Superior temporal gyrus (tissue), 1 donor: ENCODE data around the gene AMIGO3.
"Not testable (repeated sequence)": the region's sequence is repeated elsewhere in the genome, so short reads cannot be mapped to it uniquely, and the experiment has no call there.

Source experiments
- DNase-seq: peaks from one replicate; pipeline ENCODE4 v3.0.0-alpha.2; 2016; ENCODE audit errors: extremely low spot score

AMIGO3 gene

GRCh38 chr3:49689046-49689907, 30.2 kb downstream of the AMIGO3 start, which contains the start of the genes MST1 and RNF123:
Gene MST1 (minus strand): TSS chr3:49689474. CDS start chr3:49688691, 783 bp downstream.
Gene RNF123 (plus strand): TSS chr3:49689557. CDS start chr3:49691166, 1,609 bp downstream.
- DNase-seq = peak; percentile 92

- DNase-seq = not testable (repeated sequence)
Observed at GRCh38 chr3:49688338-49689045, 31.0 kb downstream of the AMIGO3 start.

GRCh38 chr3:49687424-49687795, 32.1 kb downstream of the AMIGO3 start:
- not testable (repeated sequence) for DNase-seq

- DNase-seq = not testable (repeated sequence)
Observed at GRCh38 chr3:49686769-49687423, 32.6 kb downstream of the AMIGO3 start.

- not testable (repeated sequence) for DNase-seq
Observed at GRCh38 chr3:49686346-49686745, 33.1 kb downstream of the AMIGO3 start.

GRCh38 chr3:49685846-49686245, 33.6 kb downstream of the AMIGO3 start:
- DNase-seq = not testable (repeated sequence)

GRCh38 chr3:49685103-49685502, 34.4 kb downstream of the AMIGO3 start:
- not testable (repeated sequence) for DNase-seq

- DNase-seq = not testable (repeated sequence)
Observed at GRCh38 chr3:49684453-49684852, 35.0 kb downstream of the AMIGO3 start.

- no peak for DNase-seq
Observed at GRCh38 chr3:49683162-49683561, 36.3 kb downstream of the AMIGO3 start.

- no peak for DNase-seq
Observed at GRCh38 chr3:49681543-49681942, 37.9 kb downstream of the AMIGO3 start.

GRCh38 chr3:49681232-49681522, 38.3 kb downstream of the AMIGO3 start:
- DNase-seq = no peak

- DNase-seq = no peak
Observed at GRCh38 chr3:49680493-49681231, 38.8 kb downstream of the AMIGO3 start.

GRCh38 chr3:49675912-49676311, 43.6 kb downstream of the AMIGO3 start:
- DNase-seq = no peak

GRCh38 chr3:49674497-49674983, 44.9 kb downstream of the AMIGO3 start:
- no peak for DNase-seq

GRCh38 chr3:49673715-49674496, 45.6 kb downstream of the AMIGO3 start, which contains the start of gene APEH:
Gene APEH (plus strand): TSS chr3:49674351. CDS start chr3:49674402, 51 bp downstream.
- DNase-seq = peak; percentile 86

- no peak for DNase-seq
Observed at GRCh38 chr3:49673121-49673714, 46.3 kb downstream of the AMIGO3 start.

- DNase-seq = peak; percentile 79
Observed at GRCh38 chr3:49671291-49672288, 47.9 kb downstream of the AMIGO3 start.

- no peak for DNase-seq
Observed at GRCh38 chr3:49670940-49671290, 48.6 kb downstream of the AMIGO3 start.

GRCh38 chr3:49669352-49669751, 50.1 kb downstream of the AMIGO3 start:
- no peak for DNase-seq
